Panc1 (cell line): Measurements from ENCODE around the gene PTBP2. TPM values are rescaled to one million over a fixed set of nuclear protein-coding genes. Genes with fewer than 3 reads are reported as not detected.

Experiments
- ATAC-seq: fragments of 200-7000 bp; cut with Tn5 transposase; 2 replicates; pipeline ENCODE4 v1.9.1; 2020; ENCODE audit warnings: mild to moderate bottlenecking, moderate library complexity
- BruUV-seq: library from RNA; stranded (reverse); fragments of 400-500 nt; replicated peaks from 2 replicates; lab custom pipeline; 2021; lab: Mats Ljungman, UMichigan
- CTCF ChIA-PET: fragments of 300-600 bp; sonication (Branson Sonifier 250); formaldehyde crosslinking; loops from one replicate; lab custom pipeline; 2022; ENCODE audit warnings: antibody characterized with exemption; lab: Charles Lee
- POLR2A ChIA-PET: fragments of 300-600 bp; sonication (Branson Sonifier 250); formaldehyde crosslinking; loops from one replicate; lab custom pipeline; 2022; ENCODE audit warnings: antibody characterized with exemption; lab: Charles Lee
- DNase-seq: peaks from one replicate; pipeline ENCODE4 v3.0.0-alpha.2; 2010; ENCODE audit warnings: low read depth, low spot score
- H3K27ac ChIP-seq: 2 replicates; pipeline ENCODE4 v1.5.1; 2011; ENCODE audit warnings: mild to moderate bottlenecking, low read length, inconsistent platforms
- H3K27me3 ChIP-seq: fragments of 200-500 bp; sonication (Bioruptor generic); 2 replicates; pipeline ENCODE4 v1.6.0; 2014; ENCODE audit warnings: low read length, inconsistent platforms; ENCODE audit not compliant: control insufficient read depth, insufficient read depth
- H3K36me3 ChIP-seq: fragments of 200-500 bp; sonication (Bioruptor generic); 2 replicates; pipeline ENCODE4 v1.5.1; 2014; ENCODE audit warnings: inconsistent platforms, mild to moderate bottlenecking, low read length, moderate library complexity; ENCODE audit not compliant: control insufficient read depth, insufficient read depth
- H3K4me1 ChIP-seq: 2 replicates; pipeline ENCODE4 v1.5.1; 2011; ENCODE audit warnings: inconsistent platforms, mild to moderate bottlenecking, low read length, moderate library complexity; ENCODE audit not compliant: control insufficient read depth, insufficient read depth
- H3K4me3 ChIP-seq, 2 experiments: 2 replicates each; pipeline ENCODE4 v1.5.1; 2011 to 2012; ENCODE audit warnings: low read depth in 2 of 2, low read length in 2 of 2, mild to moderate bottlenecking in 2 of 2, inconsistent platforms in 1 of 2, moderate library complexity in 1 of 2
- H3K9me3 ChIP-seq: fragments of 200-500 bp; sonication (Bioruptor generic); 2 replicates; pipeline ENCODE4 v1.5.1; 2014; ENCODE audit warnings: low read depth, mild to moderate bottlenecking, inconsistent platforms, low read length, moderate library complexity; ENCODE audit not compliant: control insufficient read depth, insufficient read depth
- CTCF ChIP-seq: fragments of 450-650 bp; IDR thresholded peaks from 2 replicates; pipeline ENCODE4 v1.5.1; 2017; ENCODE audit warnings: mild to moderate bottlenecking
- POLR2AphosphoS5 ChIP-seq: IDR thresholded peaks from 2 replicates; pipeline ENCODE4 v1.6.1; 2012; ENCODE audit warnings: mild to moderate bottlenecking, low read depth, low read length, moderate library complexity
- SIN3A ChIP-seq: IDR thresholded peaks from 2 replicates; pipeline ENCODE4 v1.6.1; 2012; ENCODE audit warnings: low read depth, mild to moderate bottlenecking, low read length, moderate library complexity, borderline replicate concordance; ENCODE audit not compliant: insufficient read depth
- TCF7L2 ChIP-seq: IDR thresholded peaks from 2 replicates; pipeline ENCODE4 v1.6.1; 2011; ENCODE audit warnings: mild to moderate bottlenecking, low read depth, low read length, inconsistent platforms
- in situ Hi-C: cut with HindIII; loops from 2 replicates; pipeline ENCODE4 v1.10.0; 2016; ENCODE audit warnings: low sequenced_read_pairs, low pct_unique_long_range_greater_than_20kb
- intact Hi-C: fragments of 100-400 bp; cut with micrococcal nuclease; formaldehyde crosslinking; loops from one replicate; pipeline ENCODE4 v1.10.0; 2022; ENCODE audit not compliant: unreplicated experiment
- total RNA-seq: library from RNA; stranded (reverse); gene quantifications from one replicate; pipeline ENCODE4 v1.2.1, GENCODE V29; 2021; ENCODE audit not compliant: unreplicated experiment
- TF ChIP-seq, protein P1 (sequence below), 2 experiments: IDR thresholded peaks; 2 replicates each; pipeline ENCODE4 v1.6.1; 2011 to 2012; ENCODE audit warnings: low read depth in 2 of 2, control low read depth in 1 of 2, low read length in 1 of 2, mild to moderate bottlenecking in 1 of 2, moderate library complexity in 1 of 2; ENCODE audit not compliant: insufficient read depth in 1 of 2

PTBP2 gene
- total RNA-seq, 1 experiment from 2014 or later: 12.9 TPM

DNA sequence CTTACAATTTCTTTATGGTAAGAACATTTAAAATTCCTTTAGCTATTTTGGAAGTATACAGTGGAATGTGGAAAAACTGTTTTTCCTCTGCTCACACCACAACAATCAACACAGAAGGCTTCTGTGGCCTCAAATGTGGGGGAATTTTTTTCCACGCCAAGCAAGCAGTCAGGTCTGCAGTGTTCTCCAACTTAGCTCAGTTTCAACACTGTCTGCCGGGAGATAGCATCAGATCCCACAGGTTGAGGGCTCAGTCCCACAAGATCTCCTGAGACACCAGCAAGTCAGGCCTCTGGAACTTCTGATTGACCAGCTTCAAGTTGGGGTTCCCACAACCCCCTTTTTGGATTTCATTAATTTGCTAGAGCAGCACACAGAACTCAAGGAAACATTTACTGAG, 50.3 kb downstream of the PTBP2 start:
- DNase-seq: no peak
- Histone ChIP-seq H3K27ac (no peak overlapping the region), H3K9me3 (no peaks in the 10 kb centered on the region), H3K4me3 (no peak overlapping the region), H3K4me1 (no peaks in the 10 kb centered on the region), H3K36me3 (peaks cover 23% of the 10 kb centered on the region), H3K27me3 (no peaks in the 10 kb centered on the region)
- no TSS peak for BruUV-seq
- intact Hi-C loops (no loop called here), in situ Hi-C loops (no loop called here)
- TF ChIP-seq POLR2AphosphoS5: no peak
- TF ChIP-seq, protein P1, sequence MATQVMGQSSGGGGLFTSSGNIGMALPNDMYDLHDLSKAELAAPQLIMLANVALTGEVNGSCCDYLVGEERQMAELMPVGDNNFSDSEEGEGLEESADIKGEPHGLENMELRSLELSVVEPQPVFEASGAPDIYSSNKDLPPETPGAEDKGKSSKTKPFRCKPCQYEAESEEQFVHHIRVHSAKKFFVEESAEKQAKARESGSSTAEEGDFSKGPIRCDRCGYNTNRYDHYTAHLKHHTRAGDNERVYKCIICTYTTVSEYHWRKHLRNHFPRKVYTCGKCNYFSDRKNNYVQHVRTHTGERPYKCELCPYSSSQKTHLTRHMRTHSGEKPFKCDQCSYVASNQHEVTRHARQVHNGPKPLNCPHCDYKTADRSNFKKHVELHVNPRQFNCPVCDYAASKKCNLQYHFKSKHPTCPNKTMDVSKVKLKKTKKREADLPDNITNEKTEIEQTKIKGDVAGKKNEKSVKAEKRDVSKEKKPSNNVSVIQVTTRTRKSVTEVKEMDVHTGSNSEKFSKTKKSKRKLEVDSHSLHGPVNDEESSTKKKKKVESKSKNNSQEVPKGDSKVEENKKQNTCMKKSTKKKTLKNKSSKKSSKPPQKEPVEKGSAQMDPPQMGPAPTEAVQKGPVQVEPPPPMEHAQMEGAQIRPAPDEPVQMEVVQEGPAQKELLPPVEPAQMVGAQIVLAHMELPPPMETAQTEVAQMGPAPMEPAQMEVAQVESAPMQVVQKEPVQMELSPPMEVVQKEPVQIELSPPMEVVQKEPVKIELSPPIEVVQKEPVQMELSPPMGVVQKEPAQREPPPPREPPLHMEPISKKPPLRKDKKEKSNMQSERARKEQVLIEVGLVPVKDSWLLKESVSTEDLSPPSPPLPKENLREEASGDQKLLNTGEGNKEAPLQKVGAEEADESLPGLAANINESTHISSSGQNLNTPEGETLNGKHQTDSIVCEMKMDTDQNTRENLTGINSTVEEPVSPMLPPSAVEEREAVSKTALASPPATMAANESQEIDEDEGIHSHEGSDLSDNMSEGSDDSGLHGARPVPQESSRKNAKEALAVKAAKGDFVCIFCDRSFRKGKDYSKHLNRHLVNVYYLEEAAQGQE (IDR thresholded peaks at IDR 0.05; ENCODE audit: insufficient read depth in 1 of 2, low read depth in 2 of 2, low read length in 1 of 2): no peak
- POLR2A ChIA-PET: no interaction called here
- no peak for ATAC-seq
- CTCF ChIA-PET: no interaction called here

GRCh38 chr1:96772349-96772748, 50.8 kb downstream of the PTBP2 start:
- ATAC-seq (no peak), DNase-seq (no peak)
- intact Hi-C loops (no loop called here), in situ Hi-C loops (no loop called here)
- TF ChIP-seq TCF7L2 (no peak), SIN3A (no peak), POLR2AphosphoS5 (no peak), CTCF (no peak)
- TF ChIP-seq, protein P1 (IDR thresholded peaks at IDR 0.05; ENCODE audit: insufficient read depth in 1 of 2, low read depth in 2 of 2, low read length in 1 of 2): no peak
- ChIA-PET POLR2A (no interaction called here), CTCF (no interaction called here)
- BruUV-seq: no TSS peak
- H3K27ac ChIP-seq: no peak overlapping the region
- peaks cover 23% of the 10 kb centered on the region for H3K36me3 ChIP-seq
- no peaks in the 10 kb centered on the region for H3K9me3 ChIP-seq
- no peaks in the 10 kb centered on the region for H3K27me3 ChIP-seq
- H3K4me3 ChIP-seq: no peak overlapping the region
- H3K4me1 ChIP-seq: no peaks in the 10 kb centered on the region
